ENCODE measurements around the gene SLC9A9.

SLC9A9 gene

DNA sequence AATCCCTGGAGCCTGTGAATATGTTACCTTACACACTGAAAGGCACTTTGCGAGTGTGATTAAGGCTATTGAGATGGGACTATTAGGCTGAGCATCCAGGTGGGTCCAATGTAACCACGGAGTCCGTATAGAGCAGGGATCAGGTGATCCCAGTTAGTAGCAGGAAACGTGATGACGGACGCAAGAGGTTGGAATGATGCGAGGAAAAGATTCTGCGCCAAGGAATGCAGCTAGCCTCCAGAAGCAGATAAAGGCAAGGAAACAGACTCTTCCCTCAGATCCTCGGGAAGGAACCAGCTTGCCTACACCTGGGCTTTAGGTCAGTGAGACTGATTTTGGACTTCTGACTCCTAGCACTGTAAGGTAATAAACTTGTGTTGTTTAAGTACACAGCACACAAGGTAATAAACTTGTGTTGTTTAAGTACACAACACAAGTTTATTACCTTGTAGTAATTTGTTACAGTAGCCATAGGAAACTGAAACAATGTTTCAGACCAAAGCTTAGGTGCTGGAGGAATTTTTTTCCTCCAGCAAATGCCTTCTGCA is 603.7 kb downstream of the SLC9A9 start:
- DNase-seq (ENCODE audit: low spot score) = no peak

GRCh38 chr3:143243686-143244085 is 604.6 kb downstream of the SLC9A9 start:
- no peak for DNase-seq (ENCODE audit: low spot score)

- no peak for DNase-seq (ENCODE audit: low spot score)
Observed at GRCh38 chr3:143242691-143243090, 605.6 kb downstream of the SLC9A9 start.

GRCh38 chr3:143242101-143242500 is 606.2 kb downstream of the SLC9A9 start:
- no peak for DNase-seq (ENCODE audit: low spot score)

GRCh38 chr3:143241481-143241951 is 606.8 kb downstream of the SLC9A9 start:
- DNase-seq (ENCODE audit: low spot score) = no peak

DNA sequence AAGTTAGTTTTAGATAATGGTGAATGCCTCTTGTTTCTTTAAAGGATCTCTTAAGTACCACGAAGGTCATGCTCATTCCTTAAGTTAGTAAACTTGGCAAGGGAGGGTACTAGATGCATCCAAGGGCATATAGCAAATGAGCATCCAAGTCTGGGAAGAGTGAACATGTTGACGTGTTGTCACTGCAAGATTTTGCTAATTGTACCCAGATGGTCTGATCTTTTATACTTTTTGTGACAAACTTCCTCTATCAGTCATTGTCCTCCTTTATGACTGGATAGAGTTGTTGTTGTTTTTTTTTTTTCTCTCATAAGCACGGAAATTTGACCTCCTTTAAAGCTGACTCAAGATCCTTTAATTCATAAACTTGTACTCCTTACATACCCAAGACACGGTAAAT is 607.4 kb downstream of the SLC9A9 start:
- DNase-seq (ENCODE audit: low spot score) = no peak

DNA sequence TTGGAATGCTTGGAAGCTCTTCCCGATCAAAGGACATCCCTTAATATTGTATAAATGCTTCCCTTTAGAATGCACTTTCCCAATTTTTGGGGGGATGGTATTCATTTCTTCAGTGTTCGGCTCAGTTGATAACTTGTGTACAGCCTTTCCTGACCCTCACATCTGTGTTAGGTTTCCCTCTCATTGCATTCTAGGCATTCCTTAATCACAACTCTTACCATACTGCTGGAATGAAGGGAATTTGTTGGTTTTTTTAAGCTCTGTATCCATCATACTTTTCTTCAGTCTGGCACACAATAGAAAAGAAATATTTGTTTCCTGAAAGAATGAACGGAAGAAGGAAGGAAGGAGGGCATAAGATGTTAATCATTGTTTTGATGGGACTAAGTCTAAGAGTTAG is 609.2 kb downstream of the SLC9A9 start:
- no peak for DNase-seq (ENCODE audit: low spot score)

- DNase-seq (ENCODE audit: low spot score) = no peak
Observed at GRCh38 chr3:143237077-143237627, 611.1 kb downstream of the SLC9A9 start.

- no peak for DNase-seq (ENCODE audit: low spot score)
Observed at GRCh38 chr3:143236226-143236964, 611.9 kb downstream of the SLC9A9 start.

- DNase-seq (ENCODE audit: low spot score) = no peak
Observed at GRCh38 chr3:143235614-143236204, 612.6 kb downstream of the SLC9A9 start.

DNA sequence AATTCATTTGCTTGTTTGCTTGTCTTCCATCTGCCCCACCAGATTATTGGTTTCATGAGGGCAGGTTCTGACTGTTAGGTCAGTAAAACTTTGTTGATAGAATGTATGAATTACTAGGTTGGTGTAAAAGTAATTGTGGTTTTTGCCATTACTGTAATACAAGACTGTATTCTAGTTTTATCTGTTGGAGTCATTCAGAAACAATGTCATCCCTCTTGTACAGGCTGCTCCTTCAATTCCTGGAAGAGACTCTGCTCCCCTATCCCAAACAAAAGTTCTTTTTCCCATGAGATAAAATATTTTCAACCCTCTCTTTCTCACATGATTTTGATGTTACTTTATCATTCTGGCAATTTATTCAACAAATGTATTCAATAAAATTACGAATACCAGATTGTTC is 613.7 kb downstream of the SLC9A9 start:
- DNase-seq (ENCODE audit: low spot score) = no peak

- DNase-seq (ENCODE audit: low spot score) = no peak
Observed at GRCh38 chr3:143232981-143233380, 615.3 kb downstream of the SLC9A9 start.

- no peak for DNase-seq (ENCODE audit: low spot score)
Observed at GRCh38 chr3:143228405-143228804, 619.9 kb downstream of the SLC9A9 start.

DNA sequence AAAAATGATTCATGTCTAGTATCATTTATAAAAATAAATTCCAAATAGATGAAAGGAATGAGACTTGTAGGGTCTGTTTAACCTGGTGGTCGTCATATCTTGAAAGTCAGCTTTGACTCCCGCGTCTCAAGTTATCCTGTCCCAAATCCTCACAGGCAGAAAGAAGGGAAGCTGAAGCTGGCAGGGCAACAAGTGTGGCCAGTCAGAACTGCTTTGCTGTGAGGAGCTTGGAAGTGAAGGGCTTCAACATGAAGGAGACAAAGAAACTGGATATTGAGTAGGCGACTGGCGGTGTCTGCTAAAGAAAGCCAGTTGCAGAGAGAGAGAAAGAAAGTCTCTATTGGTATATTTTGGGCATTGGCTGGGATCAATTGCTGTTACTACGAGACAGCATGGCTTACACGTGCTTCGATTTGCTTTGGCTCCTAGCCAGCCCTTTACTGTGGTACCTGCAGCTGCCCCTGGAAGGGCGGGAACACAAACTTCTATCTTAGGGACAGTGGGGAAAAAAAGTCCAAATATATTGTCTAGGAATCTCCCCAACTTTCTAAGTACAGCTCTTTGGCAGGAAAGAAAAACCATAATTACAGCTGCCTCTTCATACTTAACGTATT is 621.5 kb downstream of the SLC9A9 start:
- DNase-seq (ENCODE audit: low spot score) = no peak

DNA sequence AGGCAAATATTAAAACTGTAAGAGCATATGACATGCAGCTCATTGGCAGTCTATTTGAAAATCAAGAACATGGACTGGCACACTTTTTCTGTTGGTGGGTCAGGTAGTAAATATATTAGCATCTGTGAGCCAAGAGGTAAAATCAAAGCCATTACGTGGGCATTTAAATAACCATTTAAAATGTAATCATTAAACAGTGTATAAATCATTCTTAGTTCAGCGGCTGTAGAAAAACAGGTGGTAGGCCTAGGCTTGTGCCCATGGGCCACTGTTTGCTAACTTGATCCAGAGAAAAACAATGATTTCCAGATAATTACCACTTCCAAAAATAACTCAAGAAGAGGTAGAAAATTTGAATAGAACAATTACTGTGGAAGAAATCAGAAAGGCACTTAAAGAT is 623.6 kb downstream of the SLC9A9 start:
- no peak for DNase-seq (ENCODE audit: low spot score)

DNA sequence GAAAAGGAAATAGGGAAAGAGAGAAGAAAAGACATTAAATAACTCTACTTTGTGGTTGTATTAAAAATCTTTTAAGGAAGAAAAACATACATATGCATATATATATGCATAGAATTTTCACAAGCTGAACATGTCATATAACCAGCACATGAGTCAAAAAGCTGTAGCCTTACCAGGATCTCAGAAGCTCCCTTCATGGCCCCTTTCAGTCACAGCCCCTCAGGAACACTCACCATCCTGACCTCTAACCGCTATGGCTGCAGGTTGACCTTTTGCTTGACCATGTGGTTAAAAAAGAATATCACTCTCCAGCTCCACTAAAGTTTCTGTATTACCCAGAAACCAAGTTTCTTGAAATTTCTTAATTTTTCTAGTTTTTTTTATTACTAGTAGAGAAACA is 625.3 kb downstream of the SLC9A9 start:
- DNase-seq (ENCODE audit: low spot score) = no peak

GRCh38 chr3:143222505-143222904 is 625.8 kb downstream of the SLC9A9 start:
- no peak for DNase-seq (ENCODE audit: low spot score)

DNA sequence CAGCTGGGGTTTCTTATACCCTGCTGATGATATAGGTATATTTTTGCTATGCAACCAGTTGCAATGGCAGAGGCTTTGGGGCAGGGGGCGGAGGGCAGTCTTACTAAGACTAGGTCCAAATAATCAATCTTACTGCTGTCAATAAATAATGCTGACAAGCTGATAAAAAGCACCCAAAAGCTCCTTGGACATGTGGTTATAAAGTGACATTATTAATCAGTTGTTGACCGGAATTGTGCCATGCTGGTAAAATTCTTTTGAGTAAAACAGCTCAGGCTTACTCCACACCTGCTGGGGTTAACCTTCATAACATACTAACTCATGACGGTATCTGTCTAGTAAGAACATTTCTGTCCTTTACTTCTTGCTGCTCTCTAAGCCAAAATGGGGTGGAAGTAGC is 626.8 kb downstream of the SLC9A9 start:
- no peak for DNase-seq (ENCODE audit: low spot score)

- DNase-seq (ENCODE audit: low spot score) = no peak
Observed at GRCh38 chr3:143220741-143221140, 627.5 kb downstream of the SLC9A9 start.

GRCh38 chr3:143218166-143218835 is 630.0 kb downstream of the SLC9A9 start:
- DNase-seq (ENCODE audit: low spot score) = no peak

DNA sequence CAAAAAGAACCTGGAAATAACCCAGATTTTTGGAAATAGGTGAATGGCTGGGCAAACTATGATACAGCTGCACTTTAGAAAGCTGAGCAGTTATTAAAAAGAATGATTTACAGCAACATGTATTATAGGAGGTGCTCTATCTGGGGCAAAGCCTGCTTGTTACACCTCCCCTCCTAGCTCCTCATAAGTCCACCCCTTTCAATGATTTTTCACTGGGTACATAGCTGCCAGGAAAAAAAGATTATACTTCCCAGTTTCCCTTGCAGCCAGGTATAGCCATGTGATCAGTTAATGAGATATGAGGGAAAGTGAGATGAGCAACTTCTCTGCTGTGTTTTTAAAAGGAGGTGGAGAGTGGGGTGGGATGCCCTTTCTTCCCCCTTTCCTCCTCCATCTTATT is 631.0 kb downstream of the SLC9A9 start:
- no peak for DNase-seq (ENCODE audit: low spot score)

GRCh38 chr3:143216709-143217182 is 631.5 kb downstream of the SLC9A9 start:
- no peak for DNase-seq (ENCODE audit: low spot score)
